GM12874 (cell line): ENCODE measurements around the gene FOXA2.

Source experiments
- CTCF ChIP-seq: IDR thresholded peaks from 2 replicates; pipeline ENCODE4 v1.5.1; 2011; ENCODE audit warnings: low read depth, mild to moderate bottlenecking, control low read depth, low read length, moderate library complexity; ENCODE audit not compliant: insufficient read depth

FOXA2 gene

DNA sequence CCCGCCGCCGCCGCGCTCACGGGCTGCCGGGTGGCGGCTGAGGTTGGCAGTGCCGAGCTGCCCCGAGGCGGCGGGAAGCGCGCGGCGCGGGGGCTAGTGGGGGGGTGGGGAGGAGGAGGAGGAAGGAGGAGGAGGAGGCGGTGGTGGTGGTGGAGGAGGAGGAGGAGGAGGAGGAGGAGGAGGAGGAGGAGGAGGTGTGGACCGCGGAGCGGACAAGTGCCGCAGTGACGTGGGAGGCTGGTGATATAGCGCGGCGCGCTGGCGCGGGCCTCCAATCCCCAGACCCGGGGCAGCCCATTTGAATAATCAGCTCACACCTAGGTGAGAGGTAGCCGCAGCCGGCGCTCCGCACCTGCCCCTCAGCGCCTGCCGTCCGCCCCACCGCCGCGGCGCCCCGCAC is at the start of gene FOXA2:
FOXA2 (minus strand) TSS at position 51 of the 400 bp plus-strand sequence. CDS start 294 bp downstream, outside the sequence.
- no peak for TF ChIP-seq CTCF

- no peak for TF ChIP-seq CTCF
Observed at GRCh38 chr20:22630701-22631100, 46.3 kb upstream of the FOXA2 start.

GRCh38 chr20:22629927-22630326 is 45.6 kb upstream of the FOXA2 start:
- no peak for TF ChIP-seq CTCF

- TF ChIP-seq CTCF: no peak
Observed at GRCh38 chr20:22629447-22629846, 45.1 kb upstream of the FOXA2 start.

DNA sequence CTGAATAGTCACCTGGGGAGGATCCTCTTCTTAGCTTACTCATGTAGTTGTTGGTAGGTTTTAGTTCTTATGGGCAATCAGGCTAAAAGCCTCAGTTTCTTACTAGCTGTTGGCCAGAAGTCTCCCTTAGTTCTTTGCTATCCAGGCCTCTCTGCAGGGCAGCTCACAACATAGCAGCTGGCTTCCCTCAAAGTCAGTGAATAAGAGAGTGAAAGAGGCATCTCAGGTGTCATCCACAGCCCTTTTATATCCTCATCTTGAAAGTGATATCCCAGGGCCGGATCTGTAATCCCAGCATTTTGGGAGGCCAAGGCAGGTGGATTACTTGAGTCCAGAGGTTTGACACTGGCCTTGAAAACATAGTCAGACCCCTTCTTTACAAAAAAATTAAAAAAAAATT is 42.1 kb upstream of the FOXA2 start:
- no peak for TF ChIP-seq CTCF

GRCh38 chr20:22623211-22623610 is 38.8 kb upstream of the FOXA2 start:
- no peak for TF ChIP-seq CTCF

DNA sequence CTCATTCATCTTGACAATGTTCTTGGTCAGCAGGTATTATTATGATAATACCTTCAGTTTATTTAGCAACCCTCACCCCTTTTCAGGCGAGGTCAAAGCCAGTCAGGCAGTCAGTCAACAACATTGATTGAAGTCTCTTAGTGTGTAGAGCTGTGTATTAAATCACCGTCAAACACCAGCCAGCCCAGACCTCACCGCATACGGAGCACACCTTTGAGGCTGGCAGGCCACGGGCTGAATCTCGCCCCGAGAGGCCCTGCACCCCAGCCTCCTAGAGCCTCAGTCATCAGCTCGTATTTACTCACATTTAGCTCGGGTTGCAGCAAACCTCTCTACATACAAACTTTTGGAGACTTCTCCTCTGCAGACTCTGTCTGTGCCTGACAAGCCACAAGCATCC is 36.0 kb upstream of the FOXA2 start:
- no peak for TF ChIP-seq CTCF

DNA sequence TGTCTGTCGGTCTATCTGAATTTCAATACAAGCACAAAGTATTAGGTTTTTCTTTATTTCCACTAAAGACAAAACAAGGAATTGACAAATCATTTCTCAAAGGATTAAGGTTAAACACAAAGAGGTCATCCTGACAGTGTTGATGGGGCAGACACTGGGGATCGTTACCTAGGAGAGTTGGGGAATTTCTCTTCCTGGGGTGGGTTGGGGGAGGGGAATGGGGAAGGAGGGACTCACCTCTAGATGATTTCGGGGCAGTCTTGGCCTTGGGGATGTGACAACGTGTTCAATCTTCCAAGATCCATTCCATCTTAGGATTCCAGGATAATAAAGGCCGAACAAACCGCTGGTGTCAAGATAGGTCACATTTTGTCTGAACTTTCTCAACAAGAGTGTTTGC is 35.4 kb upstream of the FOXA2 start:
- TF ChIP-seq CTCF: no peak
